Urinary bladder (tissue), 2 donors: ENCODE measurements around the gene RNF213. TPM values are rescaled to one million over a fixed set of nuclear protein-coding genes. Genes with fewer than 3 reads are reported as not detected.

Experiments used
- polyA plus RNA-seq: library from polyadenylated mRNA; stranded (reverse); fragments of 200-250 nt; gene quantifications from one replicate; pipeline ENCODE4 v1.2.3, GENCODE V29; 2013
- small RNA-seq: library from RNA; depleted of rRNA; stranded (forward); fragments of <200 nt; gene quantifications from one replicate; pipeline ENCODE3, GENCODE V24; 2014
- total RNA-seq: library from RNA; depleted of rRNA; stranded (reverse); fragments of >200 nt; gene quantifications from one replicate; pipeline ENCODE4 v1.2.3, GENCODE V29; 2014
- donor health status: healthy.

RNF213 gene
- total and polyA plus RNA-seq, 2 donors, result 37.2 to 81.5 TPM

Small RNAs within 50 kb of the gene (small RNA-seq; reads per million reads assigned to genes)
- not detected for gene MIR4730

Other genes with a start within 250 kb of the RNF213 start
- 15.8 TPM for gene TBC1D16, start 225.0 kb upstream of the RNF213 start, total RNA-seq
- gene TBC1D16, start 225.0 kb upstream of the RNF213 start, polyA plus RNA-seq, result 21.5 TPM
- 8.0 TPM for gene CCDC40, start 224.2 kb upstream of the RNF213 start, total RNA-seq
- 2.2 TPM for gene CCDC40, start 224.2 kb upstream of the RNF213 start, polyA plus RNA-seq
- 21.4 TPM for gene GAA, start 159.3 kb upstream of the RNF213 start, total RNA-seq
- 54.4 TPM for gene GAA, start 159.3 kb upstream of the RNF213 start, polyA plus RNA-seq
- gene EIF4A3, start 113.7 kb upstream of the RNF213 start, total RNA-seq, result 59.5 TPM
- gene EIF4A3, start 113.7 kb upstream of the RNF213 start, polyA plus RNA-seq, result 80.3 TPM
- 3.3 TPM for gene CARD14, start 90.8 kb upstream of the RNF213 start, total RNA-seq
- 1.2 TPM for gene CARD14, start 90.8 kb upstream of the RNF213 start, polyA plus RNA-seq
- 8.4 TPM for gene SGSH, start 40.5 kb upstream of the RNF213 start, total RNA-seq
- gene SGSH, start 40.5 kb upstream of the RNF213 start, polyA plus RNA-seq, result 30.6 TPM
- gene SLC26A11, start 40.4 kb upstream of the RNF213 start, total RNA-seq, result 9.2 TPM
- 14.2 TPM for gene SLC26A11, start 40.4 kb upstream of the RNF213 start, polyA plus RNA-seq
- gene ENDOV, start 154.3 kb downstream of the RNF213 start, total RNA-seq, result 12.9 TPM
- 17.8 TPM for gene ENDOV, start 154.3 kb downstream of the RNF213 start, polyA plus RNA-seq
- 1.4 TPM for gene NPTX1, start 215.8 kb downstream of the RNF213 start, total RNA-seq
- 2.3 TPM for gene NPTX1, start 215.8 kb downstream of the RNF213 start, polyA plus RNA-seq